WTC11 (cell line): Measurements from ENCODE around the gene SYCE3.
A peak's percentile ranks its signal among the peaks of the same experiment; 100 is the strongest.

Source experiments
- ATF3 ChIP-seq: sonication (generic); formaldehyde crosslinking; conservative IDR thresholded peaks from 2 replicates; pipeline ENCODE4 v1.8.1; 2022; ENCODE audit warnings: mild to moderate bottlenecking, missing genetic modification reagents
- MAX ChIP-seq: sonication (generic); formaldehyde crosslinking; IDR thresholded peaks from 2 replicates; pipeline ENCODE4 v1.8.0; 2022; ENCODE audit warnings: mild to moderate bottlenecking, missing genetic modification reagents
- NR1H2 ChIP-seq: sonication (generic); formaldehyde crosslinking; IDR thresholded peaks from 2 replicates; pipeline ENCODE4 v1.9.0; 2021; ENCODE audit warnings: mild to moderate bottlenecking, moderate library complexity, missing genetic modification reagents
- PREB ChIP-seq: sonication (generic); formaldehyde crosslinking; IDR thresholded peaks from 2 replicates; pipeline ENCODE4 v1.8.1; 2022; ENCODE audit warnings: mild to moderate bottlenecking, missing genetic modification reagents, moderate library complexity, borderline replicate concordance
- SP1 ChIP-seq: sonication (generic); formaldehyde crosslinking; conservative IDR thresholded peaks from 2 replicates; pipeline ENCODE4 v1.8.1; 2022; ENCODE audit warnings: missing genetic modification reagents
- TP53 ChIP-seq: sonication (generic); formaldehyde crosslinking; IDR thresholded peaks from 2 replicates; pipeline ENCODE4 v1.8.1; 2023; ENCODE audit warnings: mild to moderate bottlenecking, missing genetic modification reagents
- ZBTB21 ChIP-seq: sonication (generic); formaldehyde crosslinking; IDR thresholded peaks from 2 replicates; pipeline ENCODE4 v1.8.1; 2023; ENCODE audit warnings: mild to moderate bottlenecking, missing genetic modification reagents, borderline replicate concordance
- ZBTB43 ChIP-seq: sonication (generic); formaldehyde crosslinking; IDR thresholded peaks from 2 replicates; pipeline ENCODE4 v1.8.1; 2023; ENCODE audit warnings: mild to moderate bottlenecking, missing genetic modification reagents
- TF ChIP-seq, protein P1 (sequence below): fragments of 200-600 bp; IDR thresholded peaks from 2 replicates; pipeline ENCODE4 v1.8.0; 2022; ENCODE audit warnings: antibody characterized with exemption
- TF ChIP-seq, protein P2 (sequence below): sonication (generic); formaldehyde crosslinking; IDR thresholded peaks from 2 replicates; pipeline ENCODE4 v1.8.1; 2022; ENCODE audit warnings: mild to moderate bottlenecking, moderate library complexity, missing genetic modification reagents
- TF ChIP-seq, protein P3 (sequence below): sonication (generic); formaldehyde crosslinking; IDR thresholded peaks from 2 replicates; pipeline ENCODE4 v1.8.1; 2023; ENCODE audit warnings: mild to moderate bottlenecking, missing genetic modification reagents, moderate library complexity

- TF ChIP-seq, protein P1, sequence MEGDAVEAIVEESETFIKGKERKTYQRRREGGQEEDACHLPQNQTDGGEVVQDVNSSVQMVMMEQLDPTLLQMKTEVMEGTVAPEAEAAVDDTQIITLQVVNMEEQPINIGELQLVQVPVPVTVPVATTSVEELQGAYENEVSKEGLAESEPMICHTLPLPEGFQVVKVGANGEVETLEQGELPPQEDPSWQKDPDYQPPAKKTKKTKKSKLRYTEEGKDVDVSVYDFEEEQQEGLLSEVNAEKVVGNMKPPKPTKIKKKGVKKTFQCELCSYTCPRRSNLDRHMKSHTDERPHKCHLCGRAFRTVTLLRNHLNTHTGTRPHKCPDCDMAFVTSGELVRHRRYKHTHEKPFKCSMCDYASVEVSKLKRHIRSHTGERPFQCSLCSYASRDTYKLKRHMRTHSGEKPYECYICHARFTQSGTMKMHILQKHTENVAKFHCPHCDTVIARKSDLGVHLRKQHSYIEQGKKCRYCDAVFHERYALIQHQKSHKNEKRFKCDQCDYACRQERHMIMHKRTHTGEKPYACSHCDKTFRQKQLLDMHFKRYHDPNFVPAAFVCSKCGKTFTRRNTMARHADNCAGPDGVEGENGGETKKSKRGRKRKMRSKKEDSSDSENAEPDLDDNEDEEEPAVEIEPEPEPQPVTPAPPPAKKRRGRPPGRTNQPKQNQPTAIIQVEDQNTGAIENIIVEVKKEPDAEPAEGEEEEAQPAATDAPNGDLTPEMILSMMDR, result no peak
- 0 out of 2 replicates have a peak, but pooled peaks have one; percentile 66 for TF ChIP-seq PREB (CRISPR knock-in tag)
- TF ChIP-seq ZBTB43 (CRISPR knock-in tag), result no peak
- TF ChIP-seq, protein P2, sequence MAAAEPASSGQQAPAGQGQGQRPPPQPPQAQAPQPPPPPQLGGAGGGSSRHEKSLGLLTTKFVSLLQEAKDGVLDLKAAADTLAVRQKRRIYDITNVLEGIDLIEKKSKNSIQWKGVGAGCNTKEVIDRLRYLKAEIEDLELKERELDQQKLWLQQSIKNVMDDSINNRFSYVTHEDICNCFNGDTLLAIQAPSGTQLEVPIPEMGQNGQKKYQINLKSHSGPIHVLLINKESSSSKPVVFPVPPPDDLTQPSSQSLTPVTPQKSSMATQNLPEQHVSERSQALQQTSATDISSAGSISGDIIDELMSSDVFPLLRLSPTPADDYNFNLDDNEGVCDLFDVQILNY (CRISPR knock-in tag), result no peak
- TF ChIP-seq ZBTB21 (CRISPR knock-in tag), result no peak
- no peak for TF ChIP-seq NR1H2 (CRISPR knock-in tag)
- peak; percentile 61; the same call in 1 of the 2 replicates for TF ChIP-seq SP1
- TF ChIP-seq, protein P3, sequence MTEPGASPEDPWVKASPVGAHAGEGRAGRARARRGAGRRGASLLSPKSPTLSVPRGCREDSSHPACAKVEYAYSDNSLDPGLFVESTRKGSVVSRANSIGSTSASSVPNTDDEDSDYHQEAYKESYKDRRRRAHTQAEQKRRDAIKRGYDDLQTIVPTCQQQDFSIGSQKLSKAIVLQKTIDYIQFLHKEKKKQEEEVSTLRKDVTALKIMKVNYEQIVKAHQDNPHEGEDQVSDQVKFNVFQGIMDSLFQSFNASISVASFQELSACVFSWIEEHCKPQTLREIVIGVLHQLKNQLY, result no peak
- TF ChIP-seq MAX, result no peak; the same call in 1 of the 2 replicates
- TF ChIP-seq TP53 (CRISPR knock-in tag), result no peak
- no peak for TF ChIP-seq ATF3
These were observed 32.7 kb downstream of the SYCE3 start, which contains the start of gene TYMP for GRCh38 chr22:50529897-50530579.
